ENCODE results near the gene TBC1D14. TPM values are rescaled to one million over a fixed set of nuclear protein-coding genes. Genes with fewer than 3 reads are reported as not detected.

The TBC1D14 gene
- total RNA-seq, 1 experiment from 2014 or later, result 36.3 TPM

GRCh38 chr4:7000421-7001176 lies 91.0 kb downstream of the TBC1D14 start:
- peaks cover 6% of the 10 kb centered on the region for H3K36me3 ChIP-seq (ENCODE audit: control insufficient read depth, insufficient read depth, low read length)
- BruUV-seq (replicated peaks), result no TSS peak

DNA sequence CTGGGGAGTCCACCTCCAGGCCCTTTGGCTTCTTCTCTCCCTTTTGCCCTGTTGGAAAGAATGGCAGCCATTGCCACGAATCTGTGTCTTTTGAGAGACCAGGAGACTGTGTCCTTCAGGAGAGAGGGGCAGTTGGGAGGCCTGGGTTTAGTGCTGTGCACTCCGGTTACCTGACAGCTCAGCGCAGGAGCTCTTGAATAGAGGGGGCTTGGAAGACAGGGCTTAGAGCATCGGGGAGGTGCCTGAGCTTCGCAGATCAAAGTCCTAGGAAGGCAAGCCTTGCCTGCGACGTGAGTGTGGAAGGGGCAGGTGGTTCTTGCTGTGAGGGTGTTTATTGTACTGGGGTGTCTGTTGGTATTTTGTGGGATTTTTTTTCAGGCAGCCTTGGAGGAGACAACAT lies 91.6 kb downstream of the TBC1D14 start:
- Histone ChIP-seq H3K4me1 (ENCODE audit: control insufficient read depth, insufficient read depth, low read length) (no peaks in the 10 kb centered on the region), H3K9me3 (ENCODE audit: control insufficient read depth, insufficient read depth, low read depth, low read length) (no peaks in the 10 kb centered on the region), H3K27ac (ENCODE audit: low read length) (no peak overlapping the region), H3K27me3 (ENCODE audit: control insufficient read depth, insufficient read depth, low read length) (no peaks in the 10 kb centered on the region), H3K4me3 (ENCODE audit: low read depth in 2 of 2, low read length in 2 of 2) (no peak overlapping the region), H3K36me3 (ENCODE audit: control insufficient read depth, insufficient read depth, low read length) (peaks cover 3% of the 10 kb centered on the region)
- ATAC-seq, result no peak
- intact Hi-C loops (cut with micrococcal nuclease; ENCODE audit: unreplicated experiment), result no loop called here
- CTCF ChIA-PET, result no interaction called here
- in situ Hi-C loops (cut with HindIII; ENCODE audit: low pct_unique_long_range_greater_than_20kb, low sequenced_read_pairs), result no loop called here
- POLR2A ChIA-PET, result no interaction called here
- TF ChIP-seq, protein P1, sequence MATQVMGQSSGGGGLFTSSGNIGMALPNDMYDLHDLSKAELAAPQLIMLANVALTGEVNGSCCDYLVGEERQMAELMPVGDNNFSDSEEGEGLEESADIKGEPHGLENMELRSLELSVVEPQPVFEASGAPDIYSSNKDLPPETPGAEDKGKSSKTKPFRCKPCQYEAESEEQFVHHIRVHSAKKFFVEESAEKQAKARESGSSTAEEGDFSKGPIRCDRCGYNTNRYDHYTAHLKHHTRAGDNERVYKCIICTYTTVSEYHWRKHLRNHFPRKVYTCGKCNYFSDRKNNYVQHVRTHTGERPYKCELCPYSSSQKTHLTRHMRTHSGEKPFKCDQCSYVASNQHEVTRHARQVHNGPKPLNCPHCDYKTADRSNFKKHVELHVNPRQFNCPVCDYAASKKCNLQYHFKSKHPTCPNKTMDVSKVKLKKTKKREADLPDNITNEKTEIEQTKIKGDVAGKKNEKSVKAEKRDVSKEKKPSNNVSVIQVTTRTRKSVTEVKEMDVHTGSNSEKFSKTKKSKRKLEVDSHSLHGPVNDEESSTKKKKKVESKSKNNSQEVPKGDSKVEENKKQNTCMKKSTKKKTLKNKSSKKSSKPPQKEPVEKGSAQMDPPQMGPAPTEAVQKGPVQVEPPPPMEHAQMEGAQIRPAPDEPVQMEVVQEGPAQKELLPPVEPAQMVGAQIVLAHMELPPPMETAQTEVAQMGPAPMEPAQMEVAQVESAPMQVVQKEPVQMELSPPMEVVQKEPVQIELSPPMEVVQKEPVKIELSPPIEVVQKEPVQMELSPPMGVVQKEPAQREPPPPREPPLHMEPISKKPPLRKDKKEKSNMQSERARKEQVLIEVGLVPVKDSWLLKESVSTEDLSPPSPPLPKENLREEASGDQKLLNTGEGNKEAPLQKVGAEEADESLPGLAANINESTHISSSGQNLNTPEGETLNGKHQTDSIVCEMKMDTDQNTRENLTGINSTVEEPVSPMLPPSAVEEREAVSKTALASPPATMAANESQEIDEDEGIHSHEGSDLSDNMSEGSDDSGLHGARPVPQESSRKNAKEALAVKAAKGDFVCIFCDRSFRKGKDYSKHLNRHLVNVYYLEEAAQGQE (IDR thresholded peaks at IDR 0.05; ENCODE audit: insufficient read depth in 1 of 2, low read depth in 2 of 2, low read length in 1 of 2), result no peak
- no peak for TF ChIP-seq POLR2AphosphoS5 (IDR thresholded peaks at IDR 0.05; ENCODE audit: low read depth, low read length)
- no peak for TF ChIP-seq TCF7L2 (IDR thresholded peaks at IDR 0.05; ENCODE audit: low read depth, low read length)
- no peak for TF ChIP-seq SIN3A (IDR thresholded peaks at IDR 0.05; ENCODE audit: borderline replicate concordance, insufficient read depth, low read depth, low read length)
- TF ChIP-seq CTCF (IDR thresholded peaks at IDR 0.05), result no peak
- BruUV-seq (replicated peaks), result no TSS peak
- no peak for DNase-seq (ENCODE audit: low read depth, low spot score)

More at GRCh38 chr4:7000421-7001176, 91.0 kb downstream of the TBC1D14 start:
- no peaks in the 10 kb centered on the region for H3K4me1 ChIP-seq (ENCODE audit: control insufficient read depth, insufficient read depth, low read length)
- H3K4me3 ChIP-seq (ENCODE audit: low read depth in 2 of 2, low read length in 2 of 2), result no peak overlapping the region
- ATAC-seq, result no peak; the same call in 1 of the 2 replicates
- no peaks in the 10 kb centered on the region for H3K27me3 ChIP-seq (ENCODE audit: control insufficient read depth, insufficient read depth, low read length)
- in situ Hi-C loops (cut with HindIII; ENCODE audit: low pct_unique_long_range_greater_than_20kb, low sequenced_read_pairs), result no loop called here
- intact Hi-C loops (cut with micrococcal nuclease; ENCODE audit: unreplicated experiment), result no loop called here
- TF ChIP-seq, protein P1 (IDR thresholded peaks at IDR 0.05; ENCODE audit: insufficient read depth in 1 of 2, low read depth in 2 of 2, low read length in 1 of 2), result no peak
- TF ChIP-seq TCF7L2 (IDR thresholded peaks at IDR 0.05; ENCODE audit: low read depth, low read length) (no peak), SIN3A (IDR thresholded peaks at IDR 0.05; ENCODE audit: borderline replicate concordance, insufficient read depth, low read depth, low read length) (no peak), CTCF (IDR thresholded peaks at IDR 0.05) (no peak), POLR2AphosphoS5 (IDR thresholded peaks at IDR 0.05; ENCODE audit: low read depth, low read length) (no peak)
- H3K27ac ChIP-seq (ENCODE audit: low read length), result no peak overlapping the region
- ChIA-PET POLR2A (no interaction called here), CTCF (no interaction called here)
- H3K9me3 ChIP-seq (ENCODE audit: control insufficient read depth, insufficient read depth, low read depth, low read length), result no peaks in the 10 kb centered on the region
- no peak for DNase-seq (ENCODE audit: low read depth, low spot score)
